GM10266 (cell line): ENCODE data around the gene NDEL1.

Experiments used
- DNase-seq: peaks from one replicate; pipeline ENCODE4 v3.0.0; 2012; ENCODE audit errors: extremely low spot score
- TF ChIP-seq, protein P1 (sequence below): IDR thresholded peaks from 2 replicates; pipeline ENCODE4 v1.5.1; 2012; ENCODE audit warnings: mild to moderate bottlenecking, low read depth; ENCODE audit not compliant: control insufficient read depth, insufficient read depth; ENCODE audit errors: missing control alignments

NDEL1 gene

DNA sequence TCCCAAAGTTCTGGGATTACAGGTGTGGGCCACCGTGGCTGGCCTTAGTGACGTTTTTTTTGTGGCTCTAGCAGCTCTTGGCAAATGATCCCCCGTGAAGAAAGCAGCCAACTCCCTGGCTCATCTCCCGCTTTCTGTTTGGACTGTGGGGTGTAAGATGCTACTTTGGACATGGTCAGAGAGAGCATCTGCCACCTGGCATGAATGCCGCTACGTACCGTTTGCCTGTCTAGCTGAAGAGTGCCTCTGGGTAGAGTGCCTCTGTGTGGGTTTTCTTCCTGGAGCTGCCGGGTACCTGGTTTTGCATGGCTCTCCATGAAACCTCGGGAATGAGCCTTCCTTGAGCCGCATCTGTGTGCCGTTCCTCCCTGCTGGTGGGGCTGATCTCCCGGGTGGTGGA, 34.3 kb downstream of the NDEL1 start:
- TF ChIP-seq, protein P1, sequence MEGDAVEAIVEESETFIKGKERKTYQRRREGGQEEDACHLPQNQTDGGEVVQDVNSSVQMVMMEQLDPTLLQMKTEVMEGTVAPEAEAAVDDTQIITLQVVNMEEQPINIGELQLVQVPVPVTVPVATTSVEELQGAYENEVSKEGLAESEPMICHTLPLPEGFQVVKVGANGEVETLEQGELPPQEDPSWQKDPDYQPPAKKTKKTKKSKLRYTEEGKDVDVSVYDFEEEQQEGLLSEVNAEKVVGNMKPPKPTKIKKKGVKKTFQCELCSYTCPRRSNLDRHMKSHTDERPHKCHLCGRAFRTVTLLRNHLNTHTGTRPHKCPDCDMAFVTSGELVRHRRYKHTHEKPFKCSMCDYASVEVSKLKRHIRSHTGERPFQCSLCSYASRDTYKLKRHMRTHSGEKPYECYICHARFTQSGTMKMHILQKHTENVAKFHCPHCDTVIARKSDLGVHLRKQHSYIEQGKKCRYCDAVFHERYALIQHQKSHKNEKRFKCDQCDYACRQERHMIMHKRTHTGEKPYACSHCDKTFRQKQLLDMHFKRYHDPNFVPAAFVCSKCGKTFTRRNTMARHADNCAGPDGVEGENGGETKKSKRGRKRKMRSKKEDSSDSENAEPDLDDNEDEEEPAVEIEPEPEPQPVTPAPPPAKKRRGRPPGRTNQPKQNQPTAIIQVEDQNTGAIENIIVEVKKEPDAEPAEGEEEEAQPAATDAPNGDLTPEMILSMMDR = no peak
- no peak for DNase-seq

DNA sequence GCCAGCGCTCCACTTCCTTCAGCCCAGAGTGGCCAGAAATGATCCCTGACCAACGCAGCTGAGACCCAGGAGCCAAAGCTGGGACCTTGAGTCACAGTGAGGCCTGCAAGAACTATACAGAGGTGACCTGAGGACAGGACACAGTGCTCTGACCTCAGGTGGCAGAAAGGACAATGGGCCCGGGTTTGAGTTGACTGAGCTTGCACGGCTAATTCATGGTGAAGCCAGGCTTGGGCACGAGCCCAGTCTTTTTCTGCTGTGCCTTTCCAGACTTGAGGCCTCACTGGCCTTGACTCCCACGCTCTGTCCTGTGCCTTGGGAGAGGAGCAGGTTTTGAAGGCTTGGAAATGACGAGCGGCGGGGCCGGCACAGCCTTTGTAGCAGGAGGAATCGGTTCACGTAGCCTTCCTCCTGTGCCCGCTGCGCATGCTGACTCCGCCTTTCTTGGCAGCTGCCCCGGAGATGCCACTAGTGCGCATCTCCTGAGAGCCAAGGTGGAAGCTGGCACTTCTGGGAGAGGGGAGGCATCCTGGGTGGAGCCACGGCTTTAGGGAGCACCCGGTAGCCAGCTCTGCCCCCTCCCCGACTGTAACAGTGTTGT, 34.9 kb downstream of the NDEL1 start:
- no peak for DNase-seq

DNA sequence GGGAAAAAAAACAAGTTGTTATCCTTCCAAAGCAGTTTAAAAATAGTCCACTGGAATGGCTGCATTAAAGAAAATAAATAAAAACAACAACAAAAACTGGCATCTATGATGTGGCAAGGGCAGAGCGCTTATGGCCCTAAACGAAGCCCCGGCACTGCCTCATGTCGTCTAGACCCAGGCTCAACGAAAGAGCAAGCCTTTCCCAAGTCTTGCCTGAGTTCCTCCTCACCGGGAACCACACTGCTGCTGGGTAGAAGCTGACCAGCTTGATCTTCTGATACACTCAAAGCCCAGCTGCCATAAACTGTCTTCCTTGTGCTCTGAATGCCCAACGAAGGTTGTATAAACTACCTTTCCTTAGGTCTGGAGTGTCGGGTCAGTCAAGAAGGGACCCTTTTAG, 37.0 kb downstream of the NDEL1 start:
- TF ChIP-seq, protein P1 = no peak
- no peak for DNase-seq

More for the DNA sequence above, 34.9 kb downstream of the NDEL1 start:
- TF ChIP-seq, protein P1 = no peak

DNA sequence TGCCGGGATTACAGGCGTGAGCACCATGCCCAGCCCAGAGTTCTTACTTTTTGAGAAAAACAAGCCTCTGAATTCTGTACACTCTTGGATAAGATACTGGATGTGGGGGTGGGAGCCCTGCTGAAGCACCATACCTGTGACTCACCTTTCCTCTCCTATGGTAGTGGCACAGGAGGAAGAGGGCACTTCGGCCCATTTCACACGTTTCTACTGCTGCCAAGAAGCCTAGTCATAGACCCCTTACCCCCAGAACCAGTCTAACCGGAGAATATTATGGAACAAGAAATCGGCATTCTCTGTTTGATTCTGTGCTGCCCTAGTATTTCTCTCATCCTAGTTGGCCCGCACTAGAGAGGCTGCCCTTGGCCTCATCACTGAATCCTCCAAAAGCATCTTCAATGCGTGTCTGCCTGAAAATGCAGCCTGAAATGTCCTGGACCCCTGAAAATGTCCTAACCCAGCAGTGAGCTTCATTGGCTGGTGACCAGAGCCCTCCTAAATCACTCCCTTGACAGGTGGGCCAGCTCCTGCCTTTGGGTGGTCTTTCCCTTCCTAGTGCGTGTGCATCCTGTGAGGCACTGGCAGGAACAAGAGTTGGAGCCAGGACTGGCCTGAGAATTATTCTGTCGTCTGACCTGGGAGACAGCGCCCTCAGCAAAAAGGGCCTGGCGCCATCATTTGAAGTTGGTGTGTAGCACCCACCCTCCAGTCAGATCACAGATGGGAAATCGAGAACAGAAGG, 37.9 kb downstream of the NDEL1 start:
- no peak for DNase-seq
- TF ChIP-seq, protein P1 = no peak

DNA sequence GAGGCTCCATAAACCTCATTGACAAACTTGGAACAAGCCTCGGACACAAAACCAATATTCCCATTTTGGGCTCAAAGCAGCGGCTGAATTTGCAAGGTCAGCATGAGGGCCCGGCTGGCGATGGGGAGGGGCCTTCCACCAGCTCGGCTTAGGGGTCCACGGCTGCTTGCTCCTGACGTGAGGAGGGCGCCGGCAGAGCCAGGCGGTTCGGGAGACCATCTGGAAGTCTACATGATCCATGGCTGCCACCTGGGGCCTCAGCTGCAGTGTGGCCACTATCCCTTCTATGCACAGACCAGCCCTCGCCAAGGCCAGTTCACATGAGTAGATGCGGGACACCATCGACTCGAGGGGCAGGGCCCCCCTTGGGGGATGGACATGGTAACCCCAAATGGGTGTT, 39.1 kb downstream of the NDEL1 start:
- TF ChIP-seq, protein P1 = no peak
- no peak for DNase-seq

DNA sequence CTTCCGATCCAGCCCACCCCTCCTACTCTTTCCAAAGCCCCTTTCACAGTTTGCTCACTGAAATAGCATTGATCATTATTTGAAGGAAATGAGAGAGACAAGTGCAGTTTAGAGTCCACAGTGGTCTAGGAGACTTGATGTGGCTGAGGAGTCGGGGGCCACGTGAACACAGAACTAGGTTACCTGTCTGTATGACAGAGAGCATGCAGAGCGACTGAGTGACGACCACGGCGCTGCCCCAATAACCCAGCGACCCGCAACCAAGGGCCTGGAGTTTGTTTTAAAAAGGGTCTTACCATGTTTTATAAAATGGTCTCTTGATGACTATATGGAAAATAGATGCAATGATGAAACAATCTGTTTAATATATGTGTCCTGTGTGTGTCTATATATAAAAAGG, 39.5 kb downstream of the NDEL1 start:
- no peak for DNase-seq
- TF ChIP-seq, protein P1 = no peak

DNA sequence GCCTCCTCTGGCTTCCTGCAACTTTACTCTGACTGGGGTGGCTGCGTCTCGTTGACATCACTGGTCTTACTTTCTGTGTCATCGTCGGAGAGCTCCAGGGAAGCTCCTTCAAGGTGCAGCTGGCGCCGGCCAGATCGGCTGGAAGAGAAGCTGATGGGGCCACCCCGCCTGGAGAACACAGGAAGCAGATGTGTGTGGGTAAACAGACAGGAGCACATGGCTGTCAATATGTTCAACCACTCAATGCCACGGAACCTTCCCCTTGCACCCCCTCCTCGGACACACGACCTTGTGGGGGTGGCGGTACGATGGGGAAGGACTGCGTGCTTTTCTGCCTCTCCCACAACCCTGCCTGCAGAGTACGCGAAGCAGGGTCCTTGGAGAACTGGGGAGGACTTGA, 40.1 kb downstream of the NDEL1 start:
- DNase-seq = no peak
- TF ChIP-seq, protein P1 = no peak
